SKM-1 (cell line): ENCODE data around the gene ADAMTS16.

Experiments
- DNase-seq: peaks from one replicate; lab custom pipeline; 2025; ENCODE audit not compliant: unreplicated experiment; lab: John Stamatoyannopoulos, UW

Gene ADAMTS16

DNA sequence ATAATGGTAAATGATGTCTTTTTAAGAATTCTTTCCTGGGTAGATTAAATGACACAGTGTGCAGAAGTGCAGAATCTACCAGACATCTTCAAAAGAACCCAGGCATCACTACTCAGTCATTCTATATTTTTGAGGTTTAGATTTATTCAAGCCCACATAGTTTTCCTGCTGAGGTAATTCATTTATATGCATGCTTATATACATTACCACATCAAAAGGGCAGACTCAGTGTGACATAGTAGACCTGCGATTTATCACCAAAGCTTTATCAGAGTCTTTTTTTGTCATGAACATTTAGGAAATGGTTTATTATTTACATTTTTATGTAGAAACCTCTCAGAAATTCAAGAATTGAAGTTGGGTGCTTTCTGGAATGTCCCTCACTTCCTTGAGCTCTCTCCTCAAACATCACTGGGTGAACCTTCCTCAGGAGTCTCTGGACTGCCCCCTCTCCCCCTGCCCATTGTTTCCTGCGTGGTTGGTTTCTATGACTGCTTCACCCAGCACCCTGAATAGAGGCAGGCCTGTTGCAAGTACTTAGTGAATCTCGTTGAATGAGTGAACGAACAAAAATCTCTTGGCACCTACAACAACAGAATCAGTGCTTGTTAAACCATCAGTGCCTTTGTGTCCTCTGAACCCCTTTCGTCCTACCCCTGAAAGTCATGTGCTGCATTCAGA lies 42.5 kb downstream of the ADAMTS16 start:
- DNase-seq = no peak

DNA sequence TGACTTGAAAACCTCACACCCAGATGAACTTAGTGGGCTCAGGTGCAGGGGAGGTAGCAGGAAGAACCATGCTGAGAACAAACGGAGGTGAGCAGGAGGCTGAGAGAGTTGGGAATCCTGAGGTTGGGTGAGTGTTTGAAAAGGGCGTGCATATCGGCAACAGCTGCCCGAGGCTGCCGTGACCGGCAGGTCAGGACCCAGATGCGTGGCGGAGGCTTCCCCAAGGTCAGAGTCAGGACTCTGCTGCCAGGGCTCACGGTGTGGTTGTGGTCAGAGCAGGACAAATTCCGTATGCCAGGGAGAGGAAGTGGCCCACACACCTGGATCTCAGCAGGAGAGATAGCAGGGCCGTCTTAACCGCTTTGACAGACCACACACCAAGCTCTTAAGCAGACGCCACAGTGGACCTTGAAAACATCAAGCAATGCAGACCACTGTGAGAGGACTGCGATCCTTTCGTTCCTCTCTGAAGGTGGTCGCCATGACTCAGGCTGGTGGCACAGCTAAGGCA lies 43.1 kb downstream of the ADAMTS16 start:
- DNase-seq = no peak

DNA sequence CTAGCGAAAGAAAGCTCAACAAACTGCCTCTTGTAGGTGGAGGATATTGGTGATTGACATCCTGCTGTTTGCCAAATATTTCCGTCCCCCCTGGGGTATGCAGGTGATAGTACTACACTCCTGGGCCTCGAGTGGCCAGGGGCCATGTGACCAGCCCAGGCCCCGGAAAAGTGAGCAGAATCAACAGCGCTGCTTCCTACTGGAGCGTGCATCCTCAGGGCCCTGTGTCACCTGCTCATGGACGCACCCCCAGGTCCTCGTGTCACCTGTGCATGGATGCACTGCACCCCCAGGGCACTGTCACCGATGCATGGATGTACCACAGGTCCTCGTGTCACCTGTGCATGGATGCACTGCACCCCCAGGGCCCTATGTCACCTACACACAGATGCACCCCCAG lies 43.8 kb downstream of the ADAMTS16 start:
- no peak for DNase-seq

DNA sequence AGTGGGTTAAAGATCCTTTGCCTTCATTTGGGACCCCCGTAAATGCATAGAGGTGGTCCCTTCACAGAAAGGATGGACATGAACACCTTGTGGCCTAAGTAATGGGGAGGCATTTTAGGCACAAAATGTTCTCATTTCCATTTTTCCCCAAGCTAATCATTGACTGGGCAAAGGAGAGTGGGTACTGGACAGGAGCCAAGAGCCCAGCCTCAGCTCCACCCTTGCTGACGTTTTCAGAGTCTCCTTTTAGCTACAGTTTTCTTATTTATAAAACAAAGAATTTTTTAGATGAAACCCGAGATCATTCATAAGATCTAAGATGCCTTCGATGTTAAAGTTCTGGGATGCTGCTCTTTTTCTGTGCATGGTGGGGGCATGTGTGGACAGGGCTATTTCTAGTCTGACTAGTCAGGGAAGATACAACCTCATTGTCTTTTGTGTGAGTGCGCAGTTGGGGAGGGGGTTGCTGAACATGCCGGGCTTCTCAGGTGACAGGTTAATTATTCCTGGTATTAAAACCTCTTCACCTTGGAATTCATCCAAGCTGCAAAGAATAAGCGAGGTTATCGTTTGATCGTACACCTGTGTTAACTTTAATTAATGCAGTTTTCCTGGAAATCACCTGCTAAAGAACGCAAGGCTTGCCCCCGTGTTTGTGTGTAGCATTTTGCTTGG lies 48.4 kb downstream of the ADAMTS16 start:
- DNase-seq = no peak

DNA sequence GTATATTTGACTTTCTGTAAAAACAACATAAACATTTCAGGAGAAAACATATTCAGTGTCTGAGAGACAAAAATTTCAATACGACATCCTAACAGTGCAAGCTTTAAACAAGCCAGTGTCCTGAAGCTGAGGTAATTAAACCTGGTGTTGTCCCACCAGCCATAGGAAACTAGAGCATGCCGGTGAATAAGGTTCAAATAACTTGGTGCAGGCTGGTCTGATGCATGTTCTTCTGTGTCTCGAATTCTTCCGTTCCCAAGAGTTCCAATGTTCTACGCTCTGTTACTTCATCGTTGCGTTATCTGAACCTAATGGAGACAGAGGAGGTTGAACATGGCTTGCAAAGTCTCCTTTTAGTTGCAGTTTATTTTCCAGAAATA lies 48.9 kb downstream of the ADAMTS16 start:
- no peak for DNase-seq

DNA sequence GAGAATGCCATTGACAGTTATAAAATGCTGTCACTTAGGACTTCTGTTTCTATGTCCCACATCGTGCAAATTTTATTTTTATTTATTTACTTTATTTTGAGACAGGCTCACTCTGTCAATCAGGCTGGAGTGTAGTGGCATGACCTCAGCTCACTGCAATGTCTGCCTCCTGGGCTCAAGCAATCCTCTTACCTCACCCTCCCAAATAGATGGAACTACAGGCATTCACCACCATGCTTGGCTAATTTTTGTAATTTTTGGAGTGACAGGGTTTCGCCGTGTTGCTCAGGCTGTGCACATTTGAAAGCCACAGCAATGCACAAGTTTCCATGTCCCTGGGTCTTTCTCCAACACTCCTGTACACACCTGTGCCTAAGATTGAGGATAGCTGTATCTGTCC lies 51.8 kb downstream of the ADAMTS16 start:
- no peak for DNase-seq

DNA sequence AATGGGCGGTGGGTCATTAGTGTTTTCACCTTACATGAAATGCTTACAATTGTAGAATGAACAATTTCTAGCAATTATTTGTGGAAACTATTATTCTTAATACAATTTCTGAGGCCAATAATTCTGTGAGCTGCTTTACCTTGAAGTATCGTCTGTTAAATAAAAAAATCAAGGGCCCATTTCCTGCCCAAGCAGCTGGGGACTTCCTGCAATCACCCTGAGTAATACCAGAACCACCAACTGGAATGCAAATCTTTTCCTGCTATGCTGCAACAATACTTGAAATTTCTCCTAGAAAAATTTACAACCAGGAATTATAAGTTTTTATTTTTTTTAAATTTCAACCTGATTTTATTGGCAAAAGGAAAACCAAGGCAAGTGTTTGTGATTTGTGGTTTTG lies 52.6 kb downstream of the ADAMTS16 start:
- no peak for DNase-seq

DNA sequence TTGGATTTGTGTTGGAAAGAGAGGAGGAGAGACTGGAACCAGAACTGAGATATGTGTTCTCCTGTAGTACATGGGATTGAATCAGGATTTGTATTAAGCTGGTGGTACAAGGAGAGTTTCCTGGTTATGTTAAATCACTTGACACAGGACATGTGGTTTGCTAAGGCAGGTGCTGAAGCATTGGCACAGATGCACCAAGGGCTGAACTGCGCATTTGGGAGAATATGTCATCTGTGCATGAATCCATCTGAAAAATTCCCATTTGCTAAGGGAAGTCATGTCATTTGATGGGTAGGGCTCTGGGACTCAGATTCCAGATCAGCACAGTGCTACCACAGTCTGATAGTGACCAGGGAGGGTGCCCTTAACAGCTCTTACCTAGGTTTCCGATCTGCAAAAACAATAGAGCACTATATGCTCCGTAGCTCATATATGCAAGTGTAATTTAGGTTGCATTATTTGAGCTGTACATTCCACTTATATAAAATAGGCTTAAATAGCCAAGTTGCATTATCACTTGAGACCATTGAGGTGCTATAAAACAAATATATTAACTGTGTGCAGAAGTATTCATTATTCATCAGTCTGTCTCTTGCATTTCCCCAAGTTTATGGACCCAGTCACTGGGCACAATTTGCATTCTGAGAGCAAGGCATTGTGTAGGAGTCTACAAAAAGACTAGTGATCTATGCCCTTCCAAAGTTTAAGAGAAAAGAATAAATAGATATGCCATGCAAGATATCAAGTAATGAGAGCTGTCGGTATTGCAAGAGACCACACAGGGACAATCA lies 55.2 kb downstream of the ADAMTS16 start:
- DNase-seq = no peak

DNA sequence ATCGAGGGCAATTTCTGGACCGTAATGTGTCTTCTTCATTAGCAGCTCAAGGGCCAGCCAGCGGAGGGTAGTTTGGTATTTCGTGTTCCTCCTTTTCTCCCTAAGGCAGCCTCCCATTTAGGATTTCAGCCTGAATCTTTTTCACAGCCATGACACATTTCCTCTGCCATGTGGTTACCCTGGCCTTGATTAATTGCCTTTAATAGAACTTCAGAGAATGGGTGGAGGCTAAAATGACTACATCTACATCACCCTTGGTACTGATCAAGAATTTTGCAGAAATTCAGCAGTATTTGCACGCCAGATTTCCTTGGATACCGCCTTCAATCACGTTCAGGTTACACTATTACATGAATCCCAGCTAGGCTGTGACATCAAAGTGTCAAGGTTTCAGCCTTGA lies 58.0 kb downstream of the ADAMTS16 start:
- DNase-seq = no peak

DNA sequence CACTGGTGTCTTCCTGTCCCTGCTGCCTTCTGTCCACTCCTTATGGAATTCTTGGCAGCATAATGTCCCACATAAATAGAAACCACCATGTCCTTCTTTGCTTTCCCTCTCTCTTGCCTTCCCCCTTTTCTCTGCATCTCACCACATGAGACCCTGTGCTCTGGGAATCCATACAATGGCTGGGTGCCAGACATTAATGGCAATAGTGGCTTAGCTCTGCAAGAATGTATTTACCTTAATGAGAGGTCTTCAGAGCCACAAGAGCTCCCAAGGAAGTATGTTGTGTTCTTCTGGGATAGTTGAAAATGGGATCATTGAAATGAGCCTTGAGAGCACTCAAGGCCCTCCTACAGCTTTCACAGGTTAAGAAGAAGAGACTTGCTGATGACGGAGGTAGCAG lies 58.7 kb downstream of the ADAMTS16 start:
- DNase-seq = no peak

DNA sequence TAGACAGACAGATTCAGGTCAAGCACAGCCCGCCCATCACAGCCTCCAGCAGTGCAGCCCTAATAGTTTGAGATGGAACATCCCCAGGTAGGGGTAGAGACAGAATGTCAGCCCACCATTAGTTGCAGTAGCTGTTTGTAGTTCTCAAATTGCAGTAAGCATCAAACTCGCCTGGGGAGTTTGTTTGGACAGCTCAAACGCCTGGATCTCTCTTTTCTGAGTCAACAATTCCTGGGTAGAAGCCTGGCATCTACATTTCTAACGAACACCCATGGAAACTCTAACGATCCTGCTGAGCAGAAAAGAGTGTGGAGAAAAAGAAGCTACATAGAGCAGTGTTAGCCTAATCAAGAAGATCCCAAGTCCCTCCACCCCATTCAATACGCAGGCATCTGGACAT lies 59.4 kb downstream of the ADAMTS16 start:
- DNase-seq = no peak

DNA sequence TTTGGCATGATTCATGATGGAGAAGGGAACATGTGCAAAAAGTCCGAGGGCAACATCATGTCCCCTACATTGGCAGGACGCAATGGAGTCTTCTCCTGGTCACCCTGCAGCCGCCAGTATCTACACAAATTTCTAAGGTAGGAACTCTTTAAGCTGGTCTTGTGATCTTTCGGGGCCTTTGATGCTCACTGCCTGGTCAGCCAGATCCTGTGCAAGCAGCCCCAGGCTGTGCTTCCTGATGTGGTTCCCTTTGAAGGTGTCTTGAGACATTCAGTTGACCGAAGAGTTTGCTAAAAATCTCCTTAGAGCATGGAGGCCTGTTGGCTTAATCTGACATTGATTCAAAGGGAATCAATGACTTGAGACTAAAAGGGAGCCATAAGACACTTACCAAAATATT lies 60.0 kb downstream of the ADAMTS16 start:
- no peak for DNase-seq

DNA sequence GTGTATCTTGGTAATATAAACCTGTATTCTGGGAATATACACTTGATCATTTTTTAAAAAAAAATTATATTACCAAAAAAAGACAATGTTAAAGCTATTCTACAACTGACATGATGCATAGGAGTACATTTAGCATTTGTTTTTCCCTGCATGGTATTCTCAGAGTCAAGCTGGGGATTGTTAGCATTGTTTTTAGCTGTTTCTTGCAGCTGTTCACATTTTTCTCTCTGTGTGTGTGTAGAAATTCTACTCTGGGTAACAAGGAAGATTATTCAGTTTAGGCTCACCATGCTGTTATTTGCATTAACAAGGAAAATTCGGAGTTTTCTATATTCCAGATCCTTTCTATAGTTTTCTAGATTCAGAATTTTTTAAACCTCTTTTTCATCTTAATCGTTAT lies 62.2 kb downstream of the ADAMTS16 start:
- DNase-seq = no peak

DNA sequence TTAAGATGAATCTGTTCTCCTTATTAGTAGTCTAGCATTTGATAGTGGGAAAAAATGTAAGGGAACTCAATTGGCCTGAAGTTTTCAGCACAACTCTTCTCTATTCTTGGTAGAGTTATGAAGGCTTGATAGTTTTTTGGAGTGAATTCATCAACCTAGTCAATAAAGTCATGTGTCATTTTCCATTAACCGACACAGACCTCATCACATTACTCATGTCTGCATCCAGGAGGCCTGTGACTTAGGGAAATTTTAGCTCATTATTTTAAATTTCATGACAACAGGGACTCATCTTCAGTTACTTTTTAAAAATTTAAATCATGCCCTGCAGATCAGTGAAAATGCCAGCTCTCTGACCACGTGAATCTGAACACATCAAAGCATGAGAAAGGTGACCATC lies 63.3 kb downstream of the ADAMTS16 start:
- no peak for DNase-seq

DNA sequence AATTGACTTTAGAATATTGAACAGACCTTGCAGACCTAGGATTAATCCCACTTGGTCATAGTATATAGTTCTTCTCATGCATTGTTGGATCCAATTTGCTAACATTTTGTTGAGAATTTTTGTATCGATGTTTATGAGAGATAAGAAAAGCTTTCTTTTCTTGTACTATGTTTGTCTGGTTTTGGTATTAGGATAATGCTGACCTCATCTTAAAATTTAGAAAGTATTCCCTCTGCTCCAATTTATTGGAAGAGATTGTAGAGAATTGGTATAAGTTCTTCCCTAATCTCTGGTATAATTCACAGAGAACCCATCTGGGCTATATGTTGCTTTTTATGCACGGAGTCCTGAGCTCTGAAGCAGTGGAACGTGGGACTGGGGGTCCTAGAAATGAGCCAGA lies 67.7 kb downstream of the ADAMTS16 start:
- DNase-seq = no peak

DNA sequence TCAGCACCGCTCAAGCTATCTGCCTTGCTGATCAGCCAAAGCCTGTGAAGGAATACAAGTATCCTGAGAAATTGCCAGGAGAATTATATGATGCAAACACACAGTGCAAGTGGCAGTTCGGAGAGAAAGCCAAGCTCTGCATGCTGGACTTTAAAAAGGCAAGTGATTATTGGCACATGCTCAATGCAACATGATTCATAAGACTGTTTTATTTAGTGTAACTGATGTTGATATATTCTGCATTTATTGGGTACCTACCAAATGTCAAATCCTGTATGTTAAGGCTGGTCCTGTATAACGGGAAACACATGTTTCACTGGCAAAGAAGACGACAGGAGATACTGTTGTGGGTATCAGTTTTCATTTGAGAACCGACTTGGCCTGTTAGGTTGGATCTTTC lies 69.0 kb downstream of the ADAMTS16 start:
- no peak for DNase-seq

DNA sequence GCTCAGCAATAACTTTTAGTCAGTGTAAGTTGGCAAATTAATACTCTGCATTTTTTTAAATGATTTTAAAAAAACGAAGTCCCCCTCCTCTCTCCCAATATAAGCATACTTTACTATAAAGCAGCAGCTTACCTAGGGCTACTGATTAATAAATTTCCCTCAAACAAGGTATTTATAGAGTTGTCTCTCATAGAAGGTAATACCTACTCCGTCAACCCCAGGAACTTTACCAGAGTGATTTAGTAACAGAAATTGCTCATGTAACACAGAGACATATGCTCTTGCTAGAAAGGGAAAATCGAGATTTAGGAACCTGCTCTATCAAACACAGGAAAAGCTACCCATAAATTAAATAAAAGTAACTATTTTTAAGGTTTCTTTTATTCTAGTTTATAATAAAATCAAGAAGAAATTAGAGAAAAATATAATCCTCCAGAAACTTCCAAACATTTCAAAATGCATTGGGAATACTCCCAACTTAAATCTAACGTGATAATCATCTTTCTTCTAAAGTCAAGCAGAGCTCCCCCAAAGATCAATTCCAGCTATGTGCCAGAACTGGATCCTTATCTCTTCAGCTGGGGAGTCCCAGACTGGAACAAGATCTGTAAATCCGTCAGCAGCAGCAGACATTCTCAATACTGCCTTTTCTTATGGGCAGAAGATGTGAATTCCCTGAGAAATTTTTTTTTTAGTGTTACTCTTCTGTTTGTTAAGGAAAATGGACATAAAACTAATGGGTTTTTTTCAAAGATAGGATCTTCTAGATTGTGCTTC lies 69.6 kb downstream of the ADAMTS16 start:
- no peak for DNase-seq

DNA sequence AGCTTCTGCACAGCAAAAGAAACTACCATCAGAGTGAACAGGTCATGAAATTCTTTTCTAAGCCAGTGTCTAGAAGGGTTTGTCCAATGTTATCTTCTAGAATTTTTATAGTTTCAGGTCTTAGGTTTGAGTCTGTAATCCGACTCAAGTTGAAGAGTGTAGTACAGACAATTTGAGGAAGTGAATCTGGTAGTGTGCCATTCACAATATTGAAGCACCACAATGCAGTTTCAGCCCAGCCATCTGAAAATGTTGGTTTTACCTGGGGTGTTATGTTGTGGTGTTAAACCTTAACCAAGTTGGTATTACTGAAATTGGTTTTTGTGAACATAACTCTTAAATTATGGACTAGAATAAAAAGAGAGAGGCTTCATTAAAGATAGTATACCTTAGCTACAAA lies 77.2 kb downstream of the ADAMTS16 start:
- no peak for DNase-seq

DNA sequence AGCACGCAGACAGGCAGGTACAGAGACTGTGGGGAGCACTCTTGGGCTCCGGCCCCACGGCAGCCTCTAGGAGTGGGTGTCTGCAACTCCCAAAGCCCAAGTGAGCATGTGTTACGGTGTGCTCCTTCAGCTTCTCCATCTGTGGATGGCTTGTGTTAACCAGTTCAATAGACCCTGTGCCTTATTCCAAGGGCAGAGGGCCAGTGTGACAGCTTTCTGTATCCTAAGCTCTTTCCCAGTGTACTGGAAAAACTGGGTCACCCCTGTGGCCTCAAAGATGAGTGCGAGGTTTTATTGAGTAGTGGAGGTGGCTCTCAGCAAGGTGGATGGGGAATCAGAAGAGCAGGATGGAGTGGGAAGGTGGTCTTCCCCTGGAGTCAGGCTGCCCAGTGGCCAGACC lies 78.3 kb downstream of the ADAMTS16 start:
- DNase-seq = no peak

DNA sequence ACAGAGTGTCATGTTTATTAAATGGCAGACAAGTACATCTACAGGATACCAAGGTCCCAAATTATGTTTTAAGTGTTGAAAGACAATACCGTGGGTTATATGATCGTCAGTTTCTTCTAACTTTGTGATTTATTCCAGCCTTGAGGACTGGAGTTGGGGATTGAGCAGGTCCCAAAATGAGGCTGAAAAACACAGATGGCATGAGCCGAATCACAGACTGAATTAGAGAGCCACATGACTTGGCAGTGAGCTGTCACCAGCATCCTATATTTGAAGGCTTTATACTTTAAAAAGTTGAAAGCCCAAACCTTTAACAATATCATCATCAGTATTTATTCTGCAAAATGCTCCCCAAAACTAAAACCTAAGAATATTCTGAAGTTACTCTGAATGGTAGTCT lies 79.4 kb downstream of the ADAMTS16 start:
- DNase-seq = no peak

DNA sequence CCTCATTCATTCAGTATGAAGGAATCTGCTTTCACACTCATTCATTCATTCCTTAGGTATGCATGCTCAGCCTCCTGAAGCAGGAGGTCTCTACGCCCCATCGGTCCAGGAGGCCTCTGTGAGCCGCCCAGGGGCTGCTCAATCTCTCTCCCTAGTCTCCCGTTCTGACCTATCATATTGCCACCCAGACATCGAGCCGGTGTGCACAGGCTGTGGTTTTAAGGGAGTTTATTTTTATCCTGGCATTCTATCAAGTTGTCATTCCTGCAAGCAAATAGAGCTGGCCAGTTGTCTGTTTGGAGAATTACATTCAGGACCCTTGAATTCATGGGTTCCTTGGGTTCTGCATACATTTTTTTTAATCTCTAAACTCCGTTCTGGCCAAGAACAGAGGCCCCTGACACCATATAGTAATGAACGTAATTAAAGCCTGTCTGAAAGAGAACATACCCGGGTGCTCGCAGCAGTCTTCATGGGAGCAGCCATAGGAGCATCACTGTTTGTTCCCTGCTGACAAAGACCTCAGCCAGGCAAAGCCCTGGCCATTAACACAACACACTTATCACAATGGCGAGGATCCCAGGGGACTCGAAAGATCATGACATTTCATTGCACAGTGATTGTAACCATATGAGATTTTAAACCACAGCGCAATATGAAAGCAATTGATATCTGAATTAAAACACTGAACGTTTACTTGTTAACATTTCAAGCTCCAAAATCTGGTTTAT lies 80.9 kb downstream of the ADAMTS16 start:
- no peak for DNase-seq
